ENCODE measurements around the gene PCBP3. TPM values are rescaled to one million over a fixed set of nuclear protein-coding genes. Genes with fewer than 3 reads are reported as not detected.

The PCBP3 gene
- total and polyA plus RNA-seq, 2 of the 8 experiments (the other 6 are each of a cell fraction or from before 2014, with no cell fraction given) = 3.5 to 6.3 TPM

GRCh38 chr21:45856442-45856841 is 212.9 kb downstream of the PCBP3 start (continued):
- TF ChIP-seq, protein P1, sequence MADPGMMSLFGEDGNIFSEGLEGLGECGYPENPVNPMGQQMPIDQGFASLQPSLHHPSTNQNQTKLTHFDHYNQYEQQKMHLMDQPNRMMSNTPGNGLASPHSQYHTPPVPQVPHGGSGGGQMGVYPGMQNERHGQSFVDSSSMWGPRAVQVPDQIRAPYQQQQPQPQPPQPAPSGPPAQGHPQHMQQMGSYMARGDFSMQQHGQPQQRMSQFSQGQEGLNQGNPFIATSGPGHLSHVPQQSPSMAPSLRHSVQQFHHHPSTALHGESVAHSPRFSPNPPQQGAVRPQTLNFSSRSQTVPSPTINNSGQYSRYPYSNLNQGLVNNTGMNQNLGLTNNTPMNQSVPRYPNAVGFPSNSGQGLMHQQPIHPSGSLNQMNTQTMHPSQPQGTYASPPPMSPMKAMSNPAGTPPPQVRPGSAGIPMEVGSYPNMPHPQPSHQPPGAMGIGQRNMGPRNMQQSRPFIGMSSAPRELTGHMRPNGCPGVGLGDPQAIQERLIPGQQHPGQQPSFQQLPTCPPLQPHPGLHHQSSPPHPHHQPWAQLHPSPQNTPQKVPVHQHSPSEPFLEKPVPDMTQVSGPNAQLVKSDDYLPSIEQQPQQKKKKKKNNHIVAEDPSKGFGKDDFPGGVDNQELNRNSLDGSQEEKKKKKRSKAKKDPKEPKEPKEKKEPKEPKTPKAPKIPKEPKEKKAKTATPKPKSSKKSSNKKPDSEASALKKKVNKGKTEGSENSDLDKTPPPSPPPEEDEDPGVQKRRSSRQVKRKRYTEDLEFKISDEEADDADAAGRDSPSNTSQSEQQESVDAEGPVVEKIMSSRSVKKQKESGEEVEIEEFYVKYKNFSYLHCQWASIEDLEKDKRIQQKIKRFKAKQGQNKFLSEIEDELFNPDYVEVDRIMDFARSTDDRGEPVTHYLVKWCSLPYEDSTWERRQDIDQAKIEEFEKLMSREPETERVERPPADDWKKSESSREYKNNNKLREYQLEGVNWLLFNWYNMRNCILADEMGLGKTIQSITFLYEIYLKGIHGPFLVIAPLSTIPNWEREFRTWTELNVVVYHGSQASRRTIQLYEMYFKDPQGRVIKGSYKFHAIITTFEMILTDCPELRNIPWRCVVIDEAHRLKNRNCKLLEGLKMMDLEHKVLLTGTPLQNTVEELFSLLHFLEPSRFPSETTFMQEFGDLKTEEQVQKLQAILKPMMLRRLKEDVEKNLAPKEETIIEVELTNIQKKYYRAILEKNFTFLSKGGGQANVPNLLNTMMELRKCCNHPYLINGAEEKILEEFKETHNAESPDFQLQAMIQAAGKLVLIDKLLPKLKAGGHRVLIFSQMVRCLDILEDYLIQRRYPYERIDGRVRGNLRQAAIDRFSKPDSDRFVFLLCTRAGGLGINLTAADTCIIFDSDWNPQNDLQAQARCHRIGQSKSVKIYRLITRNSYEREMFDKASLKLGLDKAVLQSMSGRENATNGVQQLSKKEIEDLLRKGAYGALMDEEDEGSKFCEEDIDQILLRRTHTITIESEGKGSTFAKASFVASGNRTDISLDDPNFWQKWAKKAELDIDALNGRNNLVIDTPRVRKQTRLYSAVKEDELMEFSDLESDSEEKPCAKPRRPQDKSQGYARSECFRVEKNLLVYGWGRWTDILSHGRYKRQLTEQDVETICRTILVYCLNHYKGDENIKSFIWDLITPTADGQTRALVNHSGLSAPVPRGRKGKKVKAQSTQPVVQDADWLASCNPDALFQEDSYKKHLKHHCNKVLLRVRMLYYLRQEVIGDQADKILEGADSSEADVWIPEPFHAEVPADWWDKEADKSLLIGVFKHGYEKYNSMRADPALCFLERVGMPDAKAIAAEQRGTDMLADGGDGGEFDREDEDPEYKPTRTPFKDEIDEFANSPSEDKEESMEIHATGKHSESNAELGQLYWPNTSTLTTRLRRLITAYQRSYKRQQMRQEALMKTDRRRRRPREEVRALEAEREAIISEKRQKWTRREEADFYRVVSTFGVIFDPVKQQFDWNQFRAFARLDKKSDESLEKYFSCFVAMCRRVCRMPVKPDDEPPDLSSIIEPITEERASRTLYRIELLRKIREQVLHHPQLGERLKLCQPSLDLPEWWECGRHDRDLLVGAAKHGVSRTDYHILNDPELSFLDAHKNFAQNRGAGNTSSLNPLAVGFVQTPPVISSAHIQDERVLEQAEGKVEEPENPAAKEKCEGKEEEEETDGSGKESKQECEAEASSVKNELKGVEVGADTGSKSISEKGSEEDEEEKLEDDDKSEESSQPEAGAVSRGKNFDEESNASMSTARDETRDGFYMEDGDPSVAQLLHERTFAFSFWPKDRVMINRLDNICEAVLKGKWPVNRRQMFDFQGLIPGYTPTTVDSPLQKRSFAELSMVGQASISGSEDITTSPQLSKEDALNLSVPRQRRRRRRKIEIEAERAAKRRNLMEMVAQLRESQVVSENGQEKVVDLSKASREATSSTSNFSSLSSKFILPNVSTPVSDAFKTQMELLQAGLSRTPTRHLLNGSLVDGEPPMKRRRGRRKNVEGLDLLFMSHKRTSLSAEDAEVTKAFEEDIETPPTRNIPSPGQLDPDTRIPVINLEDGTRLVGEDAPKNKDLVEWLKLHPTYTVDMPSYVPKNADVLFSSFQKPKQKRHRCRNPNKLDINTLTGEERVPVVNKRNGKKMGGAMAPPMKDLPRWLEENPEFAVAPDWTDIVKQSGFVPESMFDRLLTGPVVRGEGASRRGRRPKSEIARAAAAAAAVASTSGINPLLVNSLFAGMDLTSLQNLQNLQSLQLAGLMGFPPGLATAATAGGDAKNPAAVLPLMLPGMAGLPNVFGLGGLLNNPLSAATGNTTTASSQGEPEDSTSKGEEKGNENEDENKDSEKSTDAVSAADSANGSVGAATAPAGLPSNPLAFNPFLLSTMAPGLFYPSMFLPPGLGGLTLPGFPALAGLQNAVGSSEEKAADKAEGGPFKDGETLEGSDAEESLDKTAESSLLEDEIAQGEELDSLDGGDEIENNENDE (IDR thresholded peaks at IDR 0.05; ENCODE audit: insufficient replicate concordance, low read length) = no peak
- no peak for TF ChIP-seq CHD1 (IDR thresholded peaks at IDR 0.05; ENCODE audit: low read depth, low read length)
- no peak for TF ChIP-seq SP1 (IDR thresholded peaks at IDR 0.05; ENCODE audit: low read depth, low read length)
- no peak for TF ChIP-seq CBX5 (IDR thresholded peaks at IDR 0.05; ENCODE audit: low read depth, low read length)
- no peak for TF ChIP-seq KDM4A (IDR thresholded peaks at IDR 0.05; ENCODE audit: low read depth, low read length, severe bottlenecking)
- TF ChIP-seq TBP (IDR thresholded peaks at IDR 0.05; ENCODE audit: low read depth, low read length) = no peak
- no peak for TF ChIP-seq TAF7 (optimal IDR thresholded peaks at IDR 0.05; ENCODE audit: borderline replicate concordance, low read depth, low read length)
